SK-N-SH (cell line): Measurements from ENCODE around the gene GPR17.

Experiments used
- CTCF ChIP-seq: fragments of 200-600 bp; sonication (generic); IDR thresholded peaks from 2 replicates; pipeline ENCODE4 v1.6.1; 2017; ENCODE audit warnings: antibody characterized with exemption, mild to moderate bottlenecking, moderate library complexity
- EP300 ChIP-seq, 2 experiments: IDR thresholded peaks; 2 replicates each; pipeline versions ENCODE4 v1.4.0 to v1.6.1; 2012; ENCODE audit warnings: borderline replicate concordance in 1 of 2, low read depth in 1 of 2, low read length in 1 of 2
- RAD21 ChIP-seq: IDR thresholded peaks from 2 replicates; pipeline ENCODE4 v1.6.1; 2012; ENCODE audit warnings: mild to moderate bottlenecking, low read length
- REST ChIP-seq: IDR thresholded peaks from 2 replicates; pipeline ENCODE4 v1.6.1; 2012; ENCODE audit warnings: mild to moderate bottlenecking, low read depth, low read length, moderate library complexity
- RFX5 ChIP-seq: IDR thresholded peaks from 2 replicates; pipeline ENCODE4 v1.6.1; 2012; ENCODE audit warnings: mild to moderate bottlenecking, improper control_type of control experiment, low read length
- SMC3 ChIP-seq: IDR thresholded peaks from 2 replicates; pipeline ENCODE4 v1.6.1; 2012; ENCODE audit warnings: low read depth, low read length, improper control_type of control experiment
- TAF1 ChIP-seq: IDR thresholded peaks from 2 replicates; pipeline ENCODE4 v1.6.1; 2012; ENCODE audit warnings: low read depth, mild to moderate bottlenecking, low read length, moderate library complexity, borderline replicate concordance
- YY1 ChIP-seq: IDR thresholded peaks from 2 replicates; pipeline ENCODE4 v1.4.0; 2012; ENCODE audit warnings: low read depth, mild to moderate bottlenecking

GRCh38 chr2:127650041-127650784 lies 4.3 kb downstream of the GPR17 start:
- TF ChIP-seq RFX5 (no peak), CTCF (no peak; the same call in 1 of the 2 replicates), RAD21 (no peak), SMC3 (no peak), YY1 (no peak), TAF1 (no peak), EP300 (IDR thresholded peaks at IDR 0.05; ENCODE audit: borderline replicate concordance in 1 of 2, low read depth in 1 of 2, low read length in 1 of 2) (no peak), REST (no peak)
